Stimulated activated CD8-positive, alpha-beta memory T cell treated with anti-CD3 and anti-CD28 coated beads, Interleukin-2, amount 100 ng/mL, for 1 hour (primary cell): Measurements from ENCODE around the gene NRDC.
"Not testable (repeated sequence)": the region's sequence is repeated elsewhere in the genome, so short reads cannot be mapped to it uniquely, and the experiment has no call there.

Experiments
- DNase-seq, 2 donors: peaks; one replicate each; pipeline ENCODE4 v3.0.0-alpha.2; 2020; ENCODE audit warnings: low read depth in 2 of 2

Gene NRDC

GRCh38 chr1:51878616-51879336 lies at the start of gene NRDC:
TSS of gene NRDC (minus strand) at chr1:51878727. CDS start at chr1:51878615, 112 bp downstream.
- peak; percentile 98 to 99 for DNase-seq

DNA sequence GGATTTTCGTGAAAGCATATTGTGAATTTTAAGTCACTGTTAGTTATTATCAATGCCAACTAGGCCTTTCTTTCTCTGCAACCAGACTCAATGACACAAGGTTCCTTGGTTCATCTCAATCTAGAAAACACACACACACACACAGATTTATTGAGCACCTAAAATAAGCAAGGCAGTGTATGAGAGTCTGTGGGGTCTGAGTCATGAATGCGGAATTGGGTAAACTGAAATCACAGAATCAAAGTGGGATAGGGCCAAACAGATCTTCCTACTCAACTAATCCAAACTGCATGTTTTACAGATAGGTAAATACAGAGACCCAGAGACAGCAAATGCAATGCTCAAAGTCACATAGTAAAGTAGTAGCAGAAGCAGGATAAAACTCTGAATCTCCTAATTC lies 48.5 kb upstream of the NRDC start:
- DNase-seq: no peak

DNA sequence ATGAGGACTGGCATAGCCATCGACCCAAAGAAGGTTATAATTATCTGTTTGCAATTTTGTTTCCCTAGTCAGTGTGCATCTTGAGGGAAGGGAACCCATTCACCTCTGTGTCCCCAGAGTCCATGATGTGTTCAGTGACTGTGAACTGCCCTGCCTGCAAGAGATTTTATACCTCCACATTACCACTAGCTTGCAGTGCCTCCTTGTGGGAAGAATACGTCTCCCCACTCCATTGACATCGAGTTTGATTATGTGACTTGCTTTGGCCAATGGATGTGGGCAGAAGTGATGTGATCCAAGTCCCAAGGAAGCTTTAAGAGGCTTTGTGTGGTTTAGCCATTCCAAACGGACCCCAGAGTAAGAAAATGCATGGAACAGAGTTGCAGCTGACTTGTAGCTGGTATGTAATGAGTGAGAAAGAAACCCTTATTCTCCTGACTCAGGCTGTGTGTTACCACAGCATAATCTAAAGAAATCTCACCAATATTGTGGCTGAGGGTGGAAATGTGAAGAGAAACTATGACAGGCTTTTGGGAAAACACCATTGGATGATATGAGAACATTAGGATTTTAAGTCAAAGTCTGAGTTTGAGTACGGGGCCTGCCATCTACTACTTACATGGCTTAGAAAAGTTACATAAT lies 47.8 kb upstream of the NRDC start:
- DNase-seq: no peak

DNA sequence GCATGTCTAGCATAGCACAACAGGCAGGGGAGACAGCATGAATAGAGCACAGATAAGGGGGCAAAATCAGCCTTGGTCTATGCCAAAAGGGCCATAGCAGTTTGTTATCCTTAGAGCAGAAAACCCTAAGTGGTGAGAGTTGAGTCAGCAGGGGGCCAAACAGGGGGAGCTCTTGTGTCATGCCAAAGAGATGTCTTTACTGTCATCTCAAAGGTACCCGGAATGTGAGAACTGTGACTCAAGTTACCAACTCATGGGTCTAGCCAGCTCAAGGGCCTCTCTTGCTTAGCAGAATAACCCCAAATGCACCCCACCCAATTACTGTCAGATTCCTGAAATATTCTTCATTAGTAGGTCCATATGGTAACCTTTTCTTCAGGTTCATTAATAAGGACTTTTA lies 45.9 kb upstream of the NRDC start:
- DNase-seq: no peak

- no peak for DNase-seq
These were observed 43.5 kb upstream of the NRDC start for GRCh38 chr1:51922040-51922439.

- no peak for DNase-seq
These were observed 41.6 kb upstream of the NRDC start for GRCh38 chr1:51920130-51920529.

DNA sequence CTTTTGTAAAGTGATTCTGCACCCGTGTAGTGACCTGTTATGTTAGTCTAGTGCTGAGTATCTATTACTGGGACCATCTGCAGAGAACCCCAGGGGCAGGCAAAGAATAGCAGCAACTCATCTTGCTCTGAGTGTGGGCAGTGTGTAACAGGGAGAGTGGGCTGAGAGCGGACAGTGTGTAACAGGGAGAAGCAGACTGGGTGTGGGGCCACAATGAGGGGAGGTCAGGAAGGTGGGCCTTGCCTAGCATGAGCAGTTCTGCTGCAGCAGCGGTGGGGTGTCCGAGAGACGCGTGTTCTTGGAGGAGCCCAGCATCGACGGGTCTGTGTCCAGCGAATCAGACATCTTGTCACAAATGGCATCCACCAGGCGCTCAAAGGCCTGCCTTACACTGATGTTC lies 41.2 kb upstream of the NRDC start:
- no peak for DNase-seq

- no peak for DNase-seq
These were observed 38.3 kb upstream of the NRDC start for GRCh38 chr1:51916587-51917405.

- DNase-seq: no peak
These were observed 37.4 kb upstream of the NRDC start for GRCh38 chr1:51915951-51916350.

- no peak for DNase-seq
These were observed 34.4 kb upstream of the NRDC start for GRCh38 chr1:51912881-51913280.

- DNase-seq: no peak
These were observed 31.9 kb upstream of the NRDC start for GRCh38 chr1:51910221-51911000.

GRCh38 chr1:51908499-51908898 lies 30.0 kb upstream of the NRDC start:
- no peak for DNase-seq

- DNase-seq: no peak
These were observed 28.7 kb upstream of the NRDC start for GRCh38 chr1:51907079-51907702.

- no peak for DNase-seq
These were observed 28.0 kb upstream of the NRDC start for GRCh38 chr1:51906306-51907078.

DNA sequence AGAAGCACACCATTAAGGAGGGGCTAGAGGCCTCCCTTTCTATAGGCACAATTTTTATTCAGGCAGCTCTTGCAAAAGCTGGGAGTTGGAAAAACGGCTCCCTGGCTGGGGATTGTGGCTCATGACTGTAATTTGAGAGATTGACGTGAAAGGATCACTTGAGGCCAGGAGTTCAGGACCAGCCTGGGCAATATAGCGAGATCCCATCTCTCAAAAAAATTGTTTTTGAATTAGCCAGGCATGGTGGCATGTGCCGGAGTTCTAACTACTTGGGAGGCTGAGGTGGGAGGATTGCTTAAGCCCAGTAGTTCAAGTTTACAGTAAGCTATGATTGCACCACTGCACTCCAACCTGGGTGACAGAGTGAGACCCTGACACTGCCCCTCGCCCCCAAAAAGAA lies 23.9 kb upstream of the NRDC start:
- DNase-seq: no peak

DNA sequence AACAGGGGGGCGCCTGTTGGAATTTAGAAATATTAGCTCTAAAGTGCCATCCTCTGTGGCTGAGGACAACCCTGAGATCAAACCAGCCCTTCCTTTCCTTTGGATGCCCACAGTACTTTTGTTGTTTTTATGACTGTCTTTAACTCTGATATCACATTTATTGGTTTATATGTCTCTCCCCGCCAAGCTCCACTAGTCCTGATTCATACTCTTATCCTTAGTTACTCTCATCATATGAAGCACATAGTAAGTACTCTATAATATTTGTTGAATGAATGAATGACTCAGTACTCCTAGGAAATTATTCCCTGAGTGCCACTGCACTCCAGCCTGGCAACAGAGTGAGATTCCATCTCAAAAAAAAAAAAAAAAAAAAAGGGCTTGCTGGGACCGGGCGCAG lies 22.6 kb upstream of the NRDC start:
- DNase-seq: no peak

DNA sequence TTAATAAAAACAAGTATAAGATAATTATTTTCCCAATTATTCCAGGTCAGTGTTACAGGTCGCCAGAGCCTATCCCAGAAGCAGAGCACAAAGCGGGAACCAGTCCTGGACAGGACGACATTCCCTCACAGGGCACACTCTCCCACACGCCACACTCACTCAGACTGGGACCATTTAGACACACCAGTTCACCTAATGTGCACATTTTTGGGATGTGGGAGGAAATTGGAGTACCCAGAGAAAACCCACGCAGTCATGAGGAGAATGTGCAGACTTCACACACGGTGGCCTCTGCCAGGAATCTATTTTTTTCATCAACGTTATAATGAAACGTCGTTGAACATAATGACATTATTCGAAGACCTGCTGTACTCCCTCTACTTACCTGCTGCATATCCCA lies 20.5 kb upstream of the NRDC start:
- DNase-seq: no peak

GRCh38 chr1:51898090-51898734 lies 19.7 kb upstream of the NRDC start:
- no peak for DNase-seq

- no peak for DNase-seq
These were observed 19.1 kb upstream of the NRDC start for GRCh38 chr1:51897699-51898031.

DNA sequence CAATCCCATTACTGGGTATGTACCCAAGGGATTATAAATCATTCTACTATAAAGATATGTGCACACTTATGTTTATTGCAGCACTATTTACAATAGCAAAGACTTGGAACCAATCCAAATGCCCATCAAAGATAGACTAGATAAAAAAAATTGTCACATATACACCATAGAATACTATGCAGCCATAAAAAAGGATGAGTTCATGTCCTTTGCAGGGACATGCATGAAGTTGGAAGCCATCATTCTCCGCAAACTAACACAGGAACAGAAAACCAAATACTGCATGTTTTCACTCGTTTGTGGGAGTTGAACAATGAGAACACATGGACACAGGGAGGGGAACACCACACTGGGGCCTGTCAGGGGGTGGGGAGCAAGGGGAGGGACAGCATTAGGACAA lies 16.2 kb upstream of the NRDC start:
- not testable (repeated sequence) for DNase-seq

DNA sequence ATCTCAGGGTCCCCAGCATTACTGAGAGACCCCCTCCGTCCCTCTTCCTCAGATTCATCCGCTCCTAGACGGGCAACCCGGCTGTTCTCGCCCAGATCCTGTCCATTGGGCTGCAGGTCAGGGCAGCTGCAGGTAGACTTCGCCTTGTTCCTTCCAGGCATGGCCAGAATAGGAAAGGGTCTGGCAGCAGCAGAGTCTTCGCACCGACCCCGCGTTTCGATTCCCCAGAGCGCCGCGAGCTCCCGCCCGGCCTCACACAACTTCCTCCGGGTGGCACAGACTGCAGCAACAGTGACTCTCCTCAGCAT lies 265 bp downstream of the NRDC start:
- no peak for DNase-seq
